Keratinocyte (primary cell): ENCODE results near the gene LRRN3. TPM values are rescaled to one million over a fixed set of nuclear protein-coding genes. Genes with fewer than 3 reads are reported as not detected.

Experiments
- DNase-seq: peaks from one replicate; pipeline ENCODE4 v3.0.0-alpha.2; 2011; ENCODE audit warnings: low read depth, missing footprints, low spot score
- FAIRE-seq: peaks from 2 replicates; lab custom pipeline; 2011; peaks lifted over from hg19 to GRCh38; lab: Jason Lieb, UNC
- H2AFZ ChIP-seq: 2 replicates; pipeline ENCODE4 v1.6.0; 2012; ENCODE audit warnings: low read length, control low read depth, inconsistent platforms; ENCODE audit not compliant: control insufficient read depth
- H3K27ac ChIP-seq: 2 replicates; pipeline ENCODE4 v1.5.1; 2011; ENCODE audit warnings: low read length; ENCODE audit not compliant: control insufficient read depth, insufficient read depth
- H3K27me3 ChIP-seq: 3 replicates; pipeline ENCODE4 v1.6.0; 2011; ENCODE audit warnings: low read length; ENCODE audit not compliant: control insufficient read depth, insufficient read depth; ENCODE audit errors: extremely low read depth
- H3K36me3 ChIP-seq, 2 experiments: 2 replicates in 1 of 2; 3 replicates in 1 of 2; pipeline ENCODE4 v1.5.1; 2011; ENCODE audit warnings: low read length in 2 of 2, mild to moderate bottlenecking in 1 of 2; ENCODE audit not compliant: control insufficient read depth in 2 of 2, insufficient read depth in 2 of 2; ENCODE audit errors: extremely low read depth in 1 of 2
- H3K4me1 ChIP-seq: 3 replicates; pipeline ENCODE4 v1.5.1; 2011; ENCODE audit warnings: low read length; ENCODE audit not compliant: control insufficient read depth, insufficient read depth; ENCODE audit errors: extremely low read depth
- H3K4me2 ChIP-seq: 3 replicates; pipeline ENCODE4 v1.6.0; 2011; ENCODE audit warnings: low read depth, low read length; ENCODE audit not compliant: control insufficient read depth, insufficient read depth; ENCODE audit errors: extremely low read depth
- H3K4me3 ChIP-seq, 3 experiments: fragments of 200-600 bp in 1 of 3; sonication (generic) in 1 of 3; 2 replicates in 2 of 3; 3 replicates in 1 of 3; pipeline ENCODE4 v1.5.1; 2011 to 2016; ENCODE audit warnings: low read length in 3 of 3, mild to moderate bottlenecking in 3 of 3, control low read depth in 2 of 3, inconsistent platforms in 1 of 3, low read depth in 1 of 3, mixed read lengths in 1 of 3, mixed run types in 1 of 3, moderate library complexity in 1 of 3; ENCODE audit not compliant: control insufficient read depth in 2 of 3, insufficient read depth in 2 of 3; ENCODE audit errors: extremely low read depth in 1 of 3
- H3K79me2 ChIP-seq: 2 replicates; pipeline ENCODE4 v1.6.0; 2012; ENCODE audit warnings: low read length; ENCODE audit not compliant: control insufficient read depth, insufficient read depth
- H3K9ac ChIP-seq: 3 replicates; pipeline ENCODE4 v1.6.0; 2011; ENCODE audit warnings: low read length; ENCODE audit not compliant: control insufficient read depth, insufficient read depth; ENCODE audit errors: extremely low read depth
- H3K9me1 ChIP-seq: 3 replicates; pipeline ENCODE4 v1.6.0; 2011; ENCODE audit warnings: low read length; ENCODE audit not compliant: control insufficient read depth, insufficient read depth; ENCODE audit errors: extremely low read depth
- H3K9me3 ChIP-seq: 2 replicates; pipeline ENCODE4 v1.5.1; 2012; ENCODE audit warnings: low read depth, low read length; ENCODE audit not compliant: control insufficient read depth
- H4K20me1 ChIP-seq: 3 replicates; pipeline ENCODE4 v1.6.0; 2011; ENCODE audit warnings: low read length; ENCODE audit not compliant: control insufficient read depth, insufficient read depth; ENCODE audit errors: extremely low read depth
- CTCF ChIP-seq, 3 experiments: IDR thresholded peaks in 1 of 3; conservative IDR thresholded peaks in 1 of 3; optimal IDR thresholded peaks in 1 of 3; 2 replicates in 2 of 3; 3 replicates in 1 of 3; pipeline versions ENCODE3 to v1.5.1; 2011; ENCODE audit warnings: low read length in 3 of 3, mild to moderate bottlenecking in 3 of 3, moderate library complexity in 2 of 3, control low read depth in 1 of 3, inconsistent platforms in 1 of 3; ENCODE audit not compliant: insufficient read depth in 2 of 3; ENCODE audit errors: extremely low read depth in 1 of 3
- EZH2 ChIP-seq: IDR thresholded peaks from one replicate; pipeline ENCODE4 v1.6.1; 2012; ENCODE audit warnings: inconsistent platforms, mild to moderate bottlenecking, low read length, moderate library complexity
- dilution Hi-C: fragments of 300-500 bp; cut with MboI; formaldehyde crosslinking; loops from one replicate; pipeline ENCODE4 v1.7.0; 2020; ENCODE audit warnings: low sequenced_read_pairs; ENCODE audit not compliant: extremely low pct_ligation_motif_present
- polyA plus RNA-seq, 5 experiments: library from polyadenylated mRNA; depleted of rRNA in 3 of 5; stranded (reverse) in 3 of 5; stranded (forward) in 1 of 5; unstranded in 1 of 5; fragments of >200 nt; gene quantifications; 1 replicate in 1 of 5; 2 replicates in 3 of 5; 3 replicates in 1 of 5; pipeline versions ENCODE4 v1.2.1 to v1.2.3, GENCODE V29; 2011 to 2012; ENCODE audit warnings: missing spikeins in 2 of 5, low read depth in 1 of 5, low replicate concordance in 1 of 5

The LRRN3 gene
- polyA plus RNA-seq, 1 donor (not counting 4 experiments of a cell fraction or from before 2014, with no cell fraction given), result not detected

DNA sequence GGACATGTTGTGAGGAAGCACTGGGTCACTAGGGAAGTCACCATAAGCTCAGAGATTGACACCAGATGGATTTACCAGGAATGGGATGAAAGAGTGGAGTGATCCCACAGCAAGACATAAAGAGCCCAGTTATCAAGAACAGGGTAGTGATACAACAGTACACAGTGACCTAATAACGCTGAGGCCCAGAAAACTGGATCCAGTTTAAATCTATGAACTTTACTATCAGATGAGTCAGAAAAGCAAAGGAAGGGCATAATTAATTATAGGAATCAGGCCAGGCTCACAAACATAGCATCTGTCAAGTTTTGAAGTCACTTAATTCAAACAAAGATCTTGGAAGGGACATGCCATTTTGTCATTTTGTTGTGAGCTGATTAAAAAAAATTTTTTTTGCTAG is 73.5 kb downstream of the LRRN3 start:
- TF ChIP-seq EZH2, result no peak
- TF ChIP-seq CTCF (optimal IDR thresholded peaks at IDR 0.05 in 1 of 3, IDR thresholded peaks at IDR 0.05 in 1 of 3, conservative IDR thresholded peaks at IDR 0.05 in 1 of 3; ENCODE audit: extremely low read depth in 1 of 3, insufficient read depth in 2 of 3, low read length in 3 of 3), result no peak
- Histone ChIP-seq H3K4me2 (no peak overlapping the region), H3K4me3 (no peak overlapping the region), H3K4me1 (no peaks in the 10 kb centered on the region), H3K9me3 (no peaks in the 10 kb centered on the region), H3K79me2 (no peaks in the 10 kb centered on the region), H3K27ac (no peak overlapping the region), H3K27me3 (no peaks in the 10 kb centered on the region), H4K20me1 (no peaks in the 10 kb centered on the region), H2AFZ (no peak overlapping the region), H3K9ac (no peak overlapping the region), H3K9me1 (no peaks in the 10 kb centered on the region), H3K36me3 (no peaks in the 10 kb centered on the region)
- DNase-seq (no peak), FAIRE-seq (no peak)
- dilution Hi-C loops, result no loop called here

GRCh38 chr7:111168182-111168581 is 77.3 kb downstream of the LRRN3 start:
- dilution Hi-C loops, result no loop called here
- no peaks in the 10 kb centered on the region for H3K36me3 ChIP-seq
- DNase-seq (no peak), FAIRE-seq (no peak)
- no peak overlapping the region for H3K4me2 ChIP-seq
- H2AFZ ChIP-seq, result no peak overlapping the region
- H4K20me1 ChIP-seq, result no peaks in the 10 kb centered on the region
- H3K27ac ChIP-seq, result no peak overlapping the region
- H3K9me1 ChIP-seq, result no peaks in the 10 kb centered on the region
- no peak for TF ChIP-seq EZH2
- no peak for TF ChIP-seq CTCF (optimal IDR thresholded peaks at IDR 0.05 in 1 of 3, IDR thresholded peaks at IDR 0.05 in 1 of 3, conservative IDR thresholded peaks at IDR 0.05 in 1 of 3; ENCODE audit: extremely low read depth in 1 of 3, insufficient read depth in 2 of 3, low read length in 3 of 3)
- H3K4me1 ChIP-seq, result no peaks in the 10 kb centered on the region
- H3K9me3 ChIP-seq, result no peaks in the 10 kb centered on the region
- H3K27me3 ChIP-seq, result no peaks in the 10 kb centered on the region
- H3K79me2 ChIP-seq, result no peaks in the 10 kb centered on the region
- no peak overlapping the region for H3K9ac ChIP-seq
- no peak overlapping the region for H3K4me3 ChIP-seq
